Activated T-cell treated with anti-CD3 and anti-CD28 coated beads, Interleukin-2, amount 50 U/mL, for 24 hours (primary cell): Measurements from ENCODE around the gene HABP4.
A peak's percentile ranks its signal among the peaks of the same experiment; 100 is the strongest.

ENCODE experiments used
- DNase-seq: peaks from one replicate; pipeline ENCODE4 v3.0.0-alpha.2; 2020
- H3K27ac Mint-ChIP-seq: 2 replicates; pipeline ENCODE4 v1.8.0; 2020; ENCODE audit warnings: mild to moderate bottlenecking, mixed read lengths
- H3K27me3 Mint-ChIP-seq: 2 replicates; pipeline ENCODE4 v1.8.0; 2020; ENCODE audit warnings: mixed read lengths
- H3K36me3 Mint-ChIP-seq: 2 replicates; pipeline ENCODE4 v1.8.0; 2020; ENCODE audit warnings: low read depth, mixed read lengths
- H3K4me1 Mint-ChIP-seq: 2 replicates; pipeline ENCODE4 v1.8.0; 2020; ENCODE audit warnings: low read depth, mixed read lengths
- H3K4me3 Mint-ChIP-seq: 2 replicates; pipeline ENCODE4 v1.8.0; 2020; ENCODE audit warnings: mild to moderate bottlenecking, moderate library complexity, mixed read lengths
- H3K9me3 Mint-ChIP-seq: 2 replicates; pipeline ENCODE4 v1.8.0; 2020; ENCODE audit warnings: mixed read lengths

HABP4 gene

GRCh38 chr9:96449523-96449844 is 485 bp upstream of the HABP4 start:
- DNase-seq = no peak
- peaks cover 5% of the 10 kb centered on the region for H3K27me3 Mint-ChIP-seq
- H3K4me3 Mint-ChIP-seq = peak overlapping the region; percentile 75
- no peaks in the 10 kb centered on the region for H3K9me3 Mint-ChIP-seq
- peaks cover 4% of the 10 kb centered on the region for H3K36me3 Mint-ChIP-seq
- H3K27ac Mint-ChIP-seq = peak overlapping the region; percentile 37
- H3K4me1 Mint-ChIP-seq = peaks cover 28% of the 10 kb centered on the region

GRCh38 chr9:96450613-96451528 is 902 bp downstream of the HABP4 start:
- peak; percentile 58 for DNase-seq
- peak overlapping the region; percentile 87 for H3K4me3 Mint-ChIP-seq
- H3K36me3 Mint-ChIP-seq = peaks cover 4% of the 10 kb centered on the region
- peaks cover 28% of the 10 kb centered on the region for H3K4me1 Mint-ChIP-seq
- no peaks in the 10 kb centered on the region for H3K9me3 Mint-ChIP-seq
- H3K27me3 Mint-ChIP-seq = peaks cover 5% of the 10 kb centered on the region
- peak overlapping the region; percentile 86 for H3K27ac Mint-ChIP-seq

GRCh38 chr9:96453625-96454024 is 3.7 kb downstream of the HABP4 start:
- Mint-ChIP-seq H3K27ac (no peak overlapping the region), H3K4me3 (no peak overlapping the region), H3K9me3 (no peaks in the 10 kb centered on the region), H3K36me3 (peaks cover 9% of the 10 kb centered on the region), H3K4me1 (peaks cover 25% of the 10 kb centered on the region), H3K27me3 (peaks cover 5% of the 10 kb centered on the region)
- no peak for DNase-seq

GRCh38 chr9:96457266-96457665 is 7.3 kb downstream of the HABP4 start:
- H3K36me3 Mint-ChIP-seq = peaks cover 30% of the 10 kb centered on the region
- no peak for DNase-seq
- peaks cover 20% of the 10 kb centered on the region for H3K4me1 Mint-ChIP-seq
- no peak overlapping the region for H3K4me3 Mint-ChIP-seq
- no peaks in the 10 kb centered on the region for H3K27me3 Mint-ChIP-seq
- H3K27ac Mint-ChIP-seq = no peak overlapping the region
- no peaks in the 10 kb centered on the region for H3K9me3 Mint-ChIP-seq

GRCh38 chr9:96458226-96458625 is 8.3 kb downstream of the HABP4 start:
- Mint-ChIP-seq H3K9me3 (no peaks in the 10 kb centered on the region), H3K27ac (no peak overlapping the region), H3K27me3 (no peaks in the 10 kb centered on the region)

GRCh38 chr9:96459268-96460007 is 9.5 kb downstream of the HABP4 start:
- H3K4me3 Mint-ChIP-seq = no peak overlapping the region
- H3K9me3 Mint-ChIP-seq = no peaks in the 10 kb centered on the region
- H3K27me3 Mint-ChIP-seq = no peaks in the 10 kb centered on the region
- peaks cover 9% of the 10 kb centered on the region for H3K4me1 Mint-ChIP-seq
- H3K36me3 Mint-ChIP-seq = peaks cover 31% of the 10 kb centered on the region
- DNase-seq = no peak
- H3K27ac Mint-ChIP-seq = no peak overlapping the region

More at GRCh38 chr9:96458226-96458625, 8.3 kb downstream of the HABP4 start:
- peaks cover 16% of the 10 kb centered on the region for H3K4me1 Mint-ChIP-seq
- H3K36me3 Mint-ChIP-seq = peaks cover 30% of the 10 kb centered on the region
- DNase-seq = no peak
- no peak overlapping the region for H3K4me3 Mint-ChIP-seq

GRCh38 chr9:96460470-96460869 is 10.5 kb downstream of the HABP4 start:
- Mint-ChIP-seq H3K36me3 (peaks cover 38% of the 10 kb centered on the region), H3K27ac (no peak overlapping the region), H3K27me3 (no peaks in the 10 kb centered on the region), H3K4me1 (peaks cover 9% of the 10 kb centered on the region), H3K4me3 (no peak overlapping the region), H3K9me3 (no peaks in the 10 kb centered on the region)
- no peak for DNase-seq

- Mint-ChIP-seq H3K4me3 (no peak overlapping the region), H3K27me3 (no peaks in the 10 kb centered on the region), H3K27ac (no peak overlapping the region), H3K9me3 (no peaks in the 10 kb centered on the region), H3K4me1 (peaks cover 9% of the 10 kb centered on the region), H3K36me3 (peaks cover 42% of the 10 kb centered on the region)
- DNase-seq = no peak
Observed at GRCh38 chr9:96460882-96461281, 10.9 kb downstream of the HABP4 start.

- H3K36me3 Mint-ChIP-seq = peaks cover 46% of the 10 kb centered on the region
- no peak for DNase-seq
- H3K9me3 Mint-ChIP-seq = no peaks in the 10 kb centered on the region
- H3K4me1 Mint-ChIP-seq = peaks cover 9% of the 10 kb centered on the region
- no peak overlapping the region for H3K27ac Mint-ChIP-seq
- H3K27me3 Mint-ChIP-seq = no peaks in the 10 kb centered on the region
- H3K4me3 Mint-ChIP-seq = no peak overlapping the region
Observed at GRCh38 chr9:96461336-96461735, 11.4 kb downstream of the HABP4 start.

- Mint-ChIP-seq H3K4me3 (no peak overlapping the region), H3K27me3 (no peaks in the 10 kb centered on the region), H3K9me3 (no peaks in the 10 kb centered on the region), H3K36me3 (peaks cover 50% of the 10 kb centered on the region), H3K27ac (no peak overlapping the region), H3K4me1 (peaks cover 9% of the 10 kb centered on the region)
- DNase-seq = no peak
Observed at GRCh38 chr9:96462541-96462940, 12.6 kb downstream of the HABP4 start.

GRCh38 chr9:96464426-96464825 is 14.5 kb downstream of the HABP4 start:
- H3K27me3 Mint-ChIP-seq = no peaks in the 10 kb centered on the region
- no peaks in the 10 kb centered on the region for H3K9me3 Mint-ChIP-seq
- H3K36me3 Mint-ChIP-seq = peaks cover 55% of the 10 kb centered on the region
- peaks cover 3% of the 10 kb centered on the region for H3K4me1 Mint-ChIP-seq
- DNase-seq = no peak
- H3K4me3 Mint-ChIP-seq = no peak overlapping the region
- H3K27ac Mint-ChIP-seq = no peak overlapping the region

- H3K4me3 Mint-ChIP-seq = no peak overlapping the region
- no peak for DNase-seq
- H3K27ac Mint-ChIP-seq = no peak overlapping the region
- H3K36me3 Mint-ChIP-seq = peaks cover 47% of the 10 kb centered on the region
- H3K9me3 Mint-ChIP-seq = no peaks in the 10 kb centered on the region
- H3K4me1 Mint-ChIP-seq = no peaks in the 10 kb centered on the region
- H3K27me3 Mint-ChIP-seq = no peaks in the 10 kb centered on the region
Observed at GRCh38 chr9:96467784-96468183, 17.8 kb downstream of the HABP4 start.

GRCh38 chr9:96476013-96476412 is 26.0 kb downstream of the HABP4 start:
- Mint-ChIP-seq H3K9me3 (no peaks in the 10 kb centered on the region), H3K4me1 (peaks cover 25% of the 10 kb centered on the region), H3K27me3 (no peaks in the 10 kb centered on the region), H3K27ac (no peak overlapping the region), H3K36me3 (peaks cover 31% of the 10 kb centered on the region), H3K4me3 (no peak overlapping the region)
- no peak for DNase-seq

GRCh38 chr9:96476591-96476990 is 26.6 kb downstream of the HABP4 start:
- H3K9me3 Mint-ChIP-seq = no peaks in the 10 kb centered on the region
- DNase-seq = no peak
- peaks cover 25% of the 10 kb centered on the region for H3K4me1 Mint-ChIP-seq
- H3K27ac Mint-ChIP-seq = peak overlapping the region; percentile 42
- no peak overlapping the region for H3K4me3 Mint-ChIP-seq
- peaks cover 25% of the 10 kb centered on the region for H3K36me3 Mint-ChIP-seq
- H3K27me3 Mint-ChIP-seq = no peaks in the 10 kb centered on the region

GRCh38 chr9:96478829-96479371 is 28.9 kb downstream of the HABP4 start:
- DNase-seq = no peak
- H3K4me1 Mint-ChIP-seq = peaks cover 33% of the 10 kb centered on the region
- H3K27ac Mint-ChIP-seq = peak overlapping the region; percentile 93
- H3K27me3 Mint-ChIP-seq = no peaks in the 10 kb centered on the region
- H3K9me3 Mint-ChIP-seq = no peaks in the 10 kb centered on the region
- peaks cover 41% of the 10 kb centered on the region for H3K36me3 Mint-ChIP-seq
- H3K4me3 Mint-ChIP-seq = peak overlapping the region; percentile 20
